Glutamatergic neuron (in vitro differentiated cells): ENCODE data around the gene FRK. TPM values are rescaled to one million over a fixed set of nuclear protein-coding genes. Genes with fewer than 3 reads are reported as not detected.

Experiments
- DNase-seq: peaks from one replicate; pipeline ENCODE4 v3.0.0; 2022
- H3K27ac Mint-ChIP-seq: one replicate; pipeline ENCODE4 v1.8.0; 2020; ENCODE audit warnings: mild to moderate bottlenecking, mixed read lengths, inconsistent platforms; ENCODE audit not compliant: unreplicated experiment
- H3K27me3 Mint-ChIP-seq: one replicate; pipeline ENCODE4 v1.8.0; 2020; ENCODE audit warnings: mild to moderate bottlenecking, moderate library complexity, mixed read lengths, inconsistent platforms; ENCODE audit not compliant: unreplicated experiment
- H3K36me3 Mint-ChIP-seq: one replicate; pipeline ENCODE4 v1.8.0; 2020; ENCODE audit warnings: mild to moderate bottlenecking, mixed read lengths, inconsistent platforms; ENCODE audit not compliant: unreplicated experiment
- H3K4me1 Mint-ChIP-seq: one replicate; pipeline ENCODE4 v1.8.0; 2020; ENCODE audit warnings: mild to moderate bottlenecking, low read depth, mixed read lengths, inconsistent platforms; ENCODE audit not compliant: unreplicated experiment
- H3K4me3 Mint-ChIP-seq: one replicate; pipeline ENCODE4 v1.8.0; 2020; ENCODE audit warnings: mild to moderate bottlenecking, mixed read lengths, inconsistent platforms; ENCODE audit not compliant: unreplicated experiment
- H3K9me3 Mint-ChIP-seq: one replicate; pipeline ENCODE4 v1.8.0; 2020; ENCODE audit warnings: mild to moderate bottlenecking, moderate library complexity, mixed read lengths, inconsistent platforms; ENCODE audit not compliant: unreplicated experiment
- total RNA-seq: library from RNA; stranded (reverse); fragmentation: NEBNext Ultra II Directional; extraction: Animal tissue kit (Norgen Biotek cat#: 25700); gene quantifications from one replicate; pipeline ENCODE4 v1.2.1, GENCODE V29; 2021; ENCODE audit not compliant: unreplicated experiment
- TF ChIP-seq, protein P1 (sequence below): fragments of 200-600 bp; sonication (generic); IDR thresholded peaks from one replicate; pipeline ENCODE4 v1.5.0; 2021; ENCODE audit not compliant: partially characterized antibody, unreplicated experiment

FRK gene
- total RNA-seq, 1 donor from 2014 or later: 0.37 TPM

DNA sequence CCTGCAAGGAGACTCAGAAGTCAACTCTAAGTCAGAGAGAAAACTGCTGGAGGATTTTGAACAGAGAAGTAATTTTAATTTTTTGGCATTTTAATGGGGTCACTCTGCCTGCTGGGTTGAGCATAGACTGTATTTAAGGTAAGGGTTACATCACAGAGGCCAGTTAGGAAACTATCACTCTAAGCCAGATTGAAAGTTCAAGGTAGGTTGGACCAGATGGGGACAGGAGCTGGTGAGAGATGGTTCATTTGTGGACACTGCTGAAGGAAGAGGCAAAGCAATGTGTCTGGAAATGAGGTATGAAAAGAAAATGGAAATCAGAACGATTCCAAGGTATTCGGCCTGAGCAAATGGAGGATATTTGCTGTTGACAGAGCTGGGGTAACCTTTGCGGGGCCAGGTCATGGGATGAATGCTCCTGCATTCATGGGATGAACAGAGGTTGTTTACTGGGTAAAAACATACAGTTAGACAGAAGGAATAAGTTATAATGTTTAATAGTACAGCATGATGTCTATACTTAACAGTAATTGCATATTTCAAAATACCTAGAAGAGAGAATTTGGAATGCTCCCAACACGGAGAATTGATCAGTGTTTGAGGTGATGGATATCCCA lies 26.9 kb downstream of the FRK start:
- no peaks in the 10 kb centered on the region for H3K4me1 Mint-ChIP-seq
- TF ChIP-seq, protein P1, sequence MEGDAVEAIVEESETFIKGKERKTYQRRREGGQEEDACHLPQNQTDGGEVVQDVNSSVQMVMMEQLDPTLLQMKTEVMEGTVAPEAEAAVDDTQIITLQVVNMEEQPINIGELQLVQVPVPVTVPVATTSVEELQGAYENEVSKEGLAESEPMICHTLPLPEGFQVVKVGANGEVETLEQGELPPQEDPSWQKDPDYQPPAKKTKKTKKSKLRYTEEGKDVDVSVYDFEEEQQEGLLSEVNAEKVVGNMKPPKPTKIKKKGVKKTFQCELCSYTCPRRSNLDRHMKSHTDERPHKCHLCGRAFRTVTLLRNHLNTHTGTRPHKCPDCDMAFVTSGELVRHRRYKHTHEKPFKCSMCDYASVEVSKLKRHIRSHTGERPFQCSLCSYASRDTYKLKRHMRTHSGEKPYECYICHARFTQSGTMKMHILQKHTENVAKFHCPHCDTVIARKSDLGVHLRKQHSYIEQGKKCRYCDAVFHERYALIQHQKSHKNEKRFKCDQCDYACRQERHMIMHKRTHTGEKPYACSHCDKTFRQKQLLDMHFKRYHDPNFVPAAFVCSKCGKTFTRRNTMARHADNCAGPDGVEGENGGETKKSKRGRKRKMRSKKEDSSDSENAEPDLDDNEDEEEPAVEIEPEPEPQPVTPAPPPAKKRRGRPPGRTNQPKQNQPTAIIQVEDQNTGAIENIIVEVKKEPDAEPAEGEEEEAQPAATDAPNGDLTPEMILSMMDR: no peak
- DNase-seq: no peak
- peaks cover 4% of the 10 kb centered on the region for H3K36me3 Mint-ChIP-seq
- H3K27me3 Mint-ChIP-seq: no peaks in the 10 kb centered on the region
- no peak overlapping the region for H3K27ac Mint-ChIP-seq
- no peaks in the 10 kb centered on the region for H3K9me3 Mint-ChIP-seq
- no peak overlapping the region for H3K4me3 Mint-ChIP-seq

DNA sequence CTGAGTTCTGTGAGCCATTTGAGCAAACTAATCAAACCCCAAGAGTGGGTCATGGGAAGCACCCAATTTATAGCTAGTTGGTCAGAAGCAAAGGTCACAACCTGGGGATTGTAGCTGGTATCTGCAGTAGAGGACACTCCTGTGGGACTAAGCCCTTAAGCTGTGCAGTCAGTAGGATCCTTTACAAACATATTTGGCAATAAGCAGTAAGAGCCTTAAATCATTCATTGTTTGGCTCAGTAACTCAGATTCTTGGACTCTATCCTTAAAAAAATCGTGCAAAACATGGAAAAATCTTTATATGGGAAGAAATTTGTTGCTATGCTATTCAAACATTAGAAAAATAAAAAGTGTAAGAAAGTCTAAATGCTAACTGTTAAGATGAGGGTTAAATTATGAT lies 29.9 kb downstream of the FRK start:
- no peak overlapping the region for H3K4me3 Mint-ChIP-seq
- DNase-seq: no peak
- H3K36me3 Mint-ChIP-seq: peaks cover 4% of the 10 kb centered on the region
- H3K4me1 Mint-ChIP-seq: no peaks in the 10 kb centered on the region
- H3K27ac Mint-ChIP-seq: no peak overlapping the region
- TF ChIP-seq, protein P1: no peak
- H3K9me3 Mint-ChIP-seq: no peaks in the 10 kb centered on the region
- H3K27me3 Mint-ChIP-seq: no peaks in the 10 kb centered on the region

DNA sequence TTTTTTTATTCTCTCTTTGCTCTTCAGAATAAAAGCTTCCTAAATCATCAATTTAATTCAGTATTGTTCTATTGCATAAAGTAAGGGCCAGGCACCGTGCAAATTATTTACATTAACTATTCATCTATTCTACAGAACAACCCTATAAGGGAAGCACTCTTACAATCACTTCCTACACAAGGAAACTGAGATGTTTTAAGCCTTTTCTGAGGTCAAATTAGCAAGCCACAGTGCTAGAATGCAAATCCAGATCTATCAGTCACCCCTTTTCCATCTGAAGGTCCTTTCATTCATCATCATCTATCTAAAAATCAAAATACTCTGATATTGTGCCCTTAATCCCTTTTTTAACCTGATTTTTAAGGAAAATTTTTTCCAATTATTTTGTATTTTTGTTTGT lies 31.2 kb downstream of the FRK start:
- Mint-ChIP-seq H3K27ac (no peak overlapping the region), H3K27me3 (no peaks in the 10 kb centered on the region), H3K9me3 (no peaks in the 10 kb centered on the region), H3K4me3 (no peak overlapping the region), H3K36me3 (peaks cover 4% of the 10 kb centered on the region), H3K4me1 (no peaks in the 10 kb centered on the region)
- DNase-seq: no peak
- TF ChIP-seq, protein P1: no peak

DNA sequence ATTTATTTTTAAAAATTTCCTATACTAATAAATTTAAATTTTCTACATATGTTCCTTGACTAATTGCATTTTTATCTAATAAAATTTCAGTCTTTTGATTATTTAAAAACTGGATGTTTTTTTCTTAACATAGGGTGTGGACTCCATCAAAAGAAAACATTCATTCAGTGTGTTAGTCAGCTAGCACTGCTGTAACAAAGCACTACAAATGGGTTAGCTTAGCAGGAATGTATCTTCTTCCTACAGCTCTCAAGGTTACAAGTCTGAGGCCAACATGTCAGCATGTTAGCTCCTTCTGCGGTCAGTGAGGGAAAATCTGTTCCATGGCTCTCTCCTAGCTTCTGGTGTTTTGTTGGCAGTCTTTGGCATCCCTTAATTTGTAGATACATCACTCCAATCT lies 32.5 kb downstream of the FRK start:
- H3K9me3 Mint-ChIP-seq: no peaks in the 10 kb centered on the region
- no peak overlapping the region for H3K4me3 Mint-ChIP-seq
- TF ChIP-seq, protein P1: no peak

DNA sequence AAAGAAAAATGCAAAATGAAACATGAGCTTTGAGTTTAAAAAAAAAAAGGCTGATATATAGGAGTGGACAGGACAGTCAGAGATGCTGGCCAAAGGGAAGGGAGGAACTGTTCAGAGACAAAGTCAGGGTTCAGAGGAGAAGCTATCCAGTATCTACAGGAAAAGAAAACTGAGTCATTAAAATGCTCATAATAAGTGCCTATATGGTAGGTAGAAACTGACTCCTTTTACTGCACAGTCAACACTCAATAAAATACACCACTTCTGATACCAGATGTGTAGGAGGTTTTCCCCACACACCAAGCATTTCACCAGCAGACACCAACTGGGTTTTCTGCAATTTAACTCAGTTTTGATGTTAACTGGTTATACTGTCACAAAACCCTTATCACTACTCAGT lies 32.9 kb downstream of the FRK start:
- Mint-ChIP-seq H3K27ac (no peak overlapping the region), H3K36me3 (peaks cover 4% of the 10 kb centered on the region), H3K4me3 (no peak overlapping the region), H3K27me3 (no peaks in the 10 kb centered on the region), H3K4me1 (no peaks in the 10 kb centered on the region), H3K9me3 (no peaks in the 10 kb centered on the region)
- no peak for DNase-seq
- TF ChIP-seq, protein P1: no peak

More for the DNA sequence above, 32.5 kb downstream of the FRK start:
- Mint-ChIP-seq H3K36me3 (peaks cover 4% of the 10 kb centered on the region), H3K27me3 (no peaks in the 10 kb centered on the region), H3K27ac (no peak overlapping the region), H3K4me1 (no peaks in the 10 kb centered on the region)
- DNase-seq: no peak
